Muscle of arm (tissue), 12 donors: ENCODE results near the gene PIBF1. TPM values are rescaled to one million over a fixed set of nuclear protein-coding genes. Genes with fewer than 3 reads are reported as not detected.
"Not testable (repeated sequence)": the region's sequence is repeated elsewhere in the genome, so short reads cannot be mapped to it uniquely, and the experiment has no call there.

Source experiments
- DNase-seq: peaks from one replicate; pipeline ENCODE4 v3.0.0-alpha.2; 2013
- polyA plus RNA-seq, 12 donors: library from polyadenylated mRNA; unstranded; fragments of 120-200 nt; gene quantifications; one replicate each; pipeline ENCODE4 v1.2.1, GENCODE V29; 2013; ENCODE audit not compliant: insufficient read length in 12 of 12

The PIBF1 gene
- polyA plus RNA-seq, 12 donors = 22.6 to 37.3 (median 25.7) TPM; not detected in 1

GRCh38 chr13:73000027-73000674 lies 218.2 kb downstream of the PIBF1 start:
- DNase-seq = no peak

GRCh38 chr13:73001971-73002370 lies 220.0 kb downstream of the PIBF1 start:
- DNase-seq = no peak

- no peak for DNase-seq
These were observed 229.8 kb downstream of the PIBF1 start for GRCh38 chr13:73011751-73012150.

- no peak for DNase-seq
These were observed 233.9 kb downstream of the PIBF1 start for GRCh38 chr13:73015805-73016204.

- no peak for DNase-seq
These were observed 236.4 kb downstream of the PIBF1 start for GRCh38 chr13:73018336-73018735.

- DNase-seq = no peak
These were observed 243.5 kb downstream of the PIBF1 start for GRCh38 chr13:73025217-73026012.

GRCh38 chr13:73034901-73035300 lies 253.0 kb downstream of the PIBF1 start:
- no peak for DNase-seq

- no peak for DNase-seq
These were observed 253.7 kb downstream of the PIBF1 start for GRCh38 chr13:73035660-73036059.

GRCh38 chr13:73036566-73036965 lies 254.6 kb downstream of the PIBF1 start:
- DNase-seq = no peak

GRCh38 chr13:73038064-73038463 lies 256.1 kb downstream of the PIBF1 start:
- DNase-seq = no peak

GRCh38 chr13:73039201-73040108 lies 257.5 kb downstream of the PIBF1 start:
- DNase-seq = no peak

- DNase-seq = no peak
These were observed 258.6 kb downstream of the PIBF1 start for GRCh38 chr13:73040484-73040883.

- no peak for DNase-seq
These were observed 259.1 kb downstream of the PIBF1 start for GRCh38 chr13:73040968-73041596.

- no peak for DNase-seq
These were observed 263.1 kb downstream of the PIBF1 start for GRCh38 chr13:73045031-73045430.

GRCh38 chr13:73048615-73049014 lies 266.7 kb downstream of the PIBF1 start:
- DNase-seq = not testable (repeated sequence)

GRCh38 chr13:73054712-73055111 lies 272.8 kb downstream of the PIBF1 start:
- no peak for DNase-seq

GRCh38 chr13:73055813-73056564 lies 274.1 kb downstream of the PIBF1 start:
- no peak for DNase-seq

GRCh38 chr13:73056565-73056962 lies 274.6 kb downstream of the PIBF1 start:
- no peak for DNase-seq

GRCh38 chr13:73057284-73058063 lies 275.5 kb downstream of the PIBF1 start:
- no peak for DNase-seq

GRCh38 chr13:73058064-73058313 lies 276.1 kb downstream of the PIBF1 start:
- DNase-seq = no peak

- no peak for DNase-seq
These were observed 276.5 kb downstream of the PIBF1 start for GRCh38 chr13:73058432-73058735.
